GM12878 (cell line): ENCODE results near the gene ALB. TPM values are rescaled to one million over a fixed set of nuclear protein-coding genes. Genes with fewer than 3 reads are reported as not detected.

Source experiments
- BCL11A ChIP-seq: IDR thresholded peaks from 2 replicates; pipeline ENCODE4 v1.6.1; 2011; ENCODE audit warnings: low read depth, low read length
- IKZF2 ChIP-seq, 2 experiments: fragments of 450-650 bp; IDR thresholded peaks; 2 replicates each; pipeline ENCODE4 v1.6.1; 2017; ENCODE audit warnings: mild to moderate bottlenecking in 2 of 2, moderate library complexity in 2 of 2
- SRF ChIP-seq, 2 experiments: IDR thresholded peaks; 2 replicates each; pipeline ENCODE4 v1.6.1; 2011; ENCODE audit warnings: low read depth in 2 of 2, low read length in 2 of 2, mild to moderate bottlenecking in 1 of 2, moderate library complexity in 1 of 2
- polyA plus RNA-seq, 11 experiments: library from polyadenylated mRNA; depleted of rRNA in 4 of 11; unstranded in 6 of 11; stranded (reverse) in 5 of 11; fragments of >200 nt; fragmentation: Nextera tagmentation in 4 of 11; fragmentation: Illumina TruSeq in 1 of 11; extraction: Ambion mirVana in 4 of 11; extraction: Trizol in 1 of 11; gene quantifications; 1 replicate in 1 of 11; 2 replicates in 10 of 11; pipeline versions ENCODE4 v1.2.1 to v1.2.3, GENCODE V29; 2011 to 2016; ENCODE audit warnings: inconsistent platforms in 2 of 11, missing spikeins in 2 of 11, low read depth in 1 of 11
- total RNA-seq, 4 experiments: library from RNA; depleted of rRNA in 3 of 4; stranded (reverse); fragments of >200 nt in 3 of 4; fragmentation: Illumina TruSeq in 1 of 4; extraction: Trizol in 1 of 4; gene quantifications; 2 replicates each; pipeline versions ENCODE4 v1.2.1 to v1.2.3, GENCODE V29; 2013 to 2021
- TF ChIP-seq, protein P1 (sequence below): fragments of 450-650 bp; IDR thresholded peaks from 2 replicates; pipeline ENCODE4 v1.6.1; 2017; ENCODE audit warnings: mild to moderate bottlenecking, moderate library complexity
- TF ChIP-seq, protein P2 (sequence below): fragments of 450-650 bp; formaldehyde crosslinking; IDR thresholded peaks from 2 replicates; pipeline ENCODE4 v1.4.0; 2022; ENCODE audit warnings: mild to moderate bottlenecking, moderate library complexity

The ALB gene
- total and polyA plus RNA-seq, 10 of the 15 experiments (the other 5 are each of a cell fraction or from before 2014, with no cell fraction given) = 0.05 to 29.0 TPM; not detected in 8

DNA sequence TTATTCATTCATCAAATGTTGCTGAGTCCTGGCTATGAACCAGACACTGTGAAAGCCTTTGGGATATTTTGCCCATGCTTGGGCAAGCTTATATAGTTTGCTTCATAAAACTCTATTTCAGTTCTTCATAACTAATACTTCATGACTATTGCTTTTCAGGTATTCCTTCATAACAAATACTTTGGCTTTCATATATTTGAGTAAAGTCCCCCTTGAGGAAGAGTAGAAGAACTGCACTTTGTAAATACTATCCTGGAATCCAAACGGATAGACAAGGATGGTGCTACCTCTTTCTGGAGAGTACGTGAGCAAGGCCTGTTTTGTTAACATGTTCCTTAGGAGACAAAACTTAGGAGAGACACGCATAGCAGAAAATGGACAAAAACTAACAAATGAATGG, 30.2 kb downstream of the ALB start (continued):
- TF ChIP-seq, protein P1, sequence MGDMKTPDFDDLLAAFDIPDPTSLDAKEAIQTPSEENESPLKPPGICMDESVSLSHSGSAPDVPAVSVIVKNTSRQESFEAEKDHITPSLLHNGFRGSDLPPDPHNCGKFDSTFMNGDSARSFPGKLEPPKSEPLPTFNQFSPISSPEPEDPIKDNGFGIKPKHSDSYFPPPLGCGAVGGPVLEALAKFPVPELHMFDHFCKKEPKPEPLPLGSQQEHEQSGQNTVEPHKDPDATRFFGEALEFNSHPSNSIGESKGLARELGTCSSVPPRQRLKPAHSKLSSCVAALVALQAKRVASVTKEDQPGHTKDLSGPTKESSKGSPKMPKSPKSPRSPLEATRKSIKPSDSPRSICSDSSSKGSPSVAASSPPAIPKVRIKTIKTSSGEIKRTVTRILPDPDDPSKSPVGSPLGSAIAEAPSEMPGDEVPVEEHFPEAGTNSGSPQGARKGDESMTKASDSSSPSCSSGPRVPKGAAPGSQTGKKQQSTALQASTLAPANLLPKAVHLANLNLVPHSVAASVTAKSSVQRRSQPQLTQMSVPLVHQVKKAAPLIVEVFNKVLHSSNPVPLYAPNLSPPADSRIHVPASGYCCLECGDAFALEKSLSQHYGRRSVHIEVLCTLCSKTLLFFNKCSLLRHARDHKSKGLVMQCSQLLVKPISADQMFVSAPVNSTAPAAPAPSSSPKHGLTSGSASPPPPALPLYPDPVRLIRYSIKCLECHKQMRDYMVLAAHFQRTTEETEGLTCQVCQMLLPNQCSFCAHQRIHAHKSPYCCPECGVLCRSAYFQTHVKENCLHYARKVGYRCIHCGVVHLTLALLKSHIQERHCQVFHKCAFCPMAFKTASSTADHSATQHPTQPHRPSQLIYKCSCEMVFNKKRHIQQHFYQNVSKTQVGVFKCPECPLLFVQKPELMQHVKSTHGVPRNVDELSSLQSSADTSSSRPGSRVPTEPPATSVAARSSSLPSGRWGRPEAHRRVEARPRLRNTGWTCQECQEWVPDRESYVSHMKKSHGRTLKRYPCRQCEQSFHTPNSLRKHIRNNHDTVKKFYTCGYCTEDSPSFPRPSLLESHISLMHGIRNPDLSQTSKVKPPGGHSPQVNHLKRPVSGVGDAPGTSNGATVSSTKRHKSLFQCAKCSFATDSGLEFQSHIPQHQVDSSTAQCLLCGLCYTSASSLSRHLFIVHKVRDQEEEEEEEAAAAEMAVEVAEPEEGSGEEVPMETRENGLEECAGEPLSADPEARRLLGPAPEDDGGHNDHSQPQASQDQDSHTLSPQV = no peak
- TF ChIP-seq, protein P2, sequence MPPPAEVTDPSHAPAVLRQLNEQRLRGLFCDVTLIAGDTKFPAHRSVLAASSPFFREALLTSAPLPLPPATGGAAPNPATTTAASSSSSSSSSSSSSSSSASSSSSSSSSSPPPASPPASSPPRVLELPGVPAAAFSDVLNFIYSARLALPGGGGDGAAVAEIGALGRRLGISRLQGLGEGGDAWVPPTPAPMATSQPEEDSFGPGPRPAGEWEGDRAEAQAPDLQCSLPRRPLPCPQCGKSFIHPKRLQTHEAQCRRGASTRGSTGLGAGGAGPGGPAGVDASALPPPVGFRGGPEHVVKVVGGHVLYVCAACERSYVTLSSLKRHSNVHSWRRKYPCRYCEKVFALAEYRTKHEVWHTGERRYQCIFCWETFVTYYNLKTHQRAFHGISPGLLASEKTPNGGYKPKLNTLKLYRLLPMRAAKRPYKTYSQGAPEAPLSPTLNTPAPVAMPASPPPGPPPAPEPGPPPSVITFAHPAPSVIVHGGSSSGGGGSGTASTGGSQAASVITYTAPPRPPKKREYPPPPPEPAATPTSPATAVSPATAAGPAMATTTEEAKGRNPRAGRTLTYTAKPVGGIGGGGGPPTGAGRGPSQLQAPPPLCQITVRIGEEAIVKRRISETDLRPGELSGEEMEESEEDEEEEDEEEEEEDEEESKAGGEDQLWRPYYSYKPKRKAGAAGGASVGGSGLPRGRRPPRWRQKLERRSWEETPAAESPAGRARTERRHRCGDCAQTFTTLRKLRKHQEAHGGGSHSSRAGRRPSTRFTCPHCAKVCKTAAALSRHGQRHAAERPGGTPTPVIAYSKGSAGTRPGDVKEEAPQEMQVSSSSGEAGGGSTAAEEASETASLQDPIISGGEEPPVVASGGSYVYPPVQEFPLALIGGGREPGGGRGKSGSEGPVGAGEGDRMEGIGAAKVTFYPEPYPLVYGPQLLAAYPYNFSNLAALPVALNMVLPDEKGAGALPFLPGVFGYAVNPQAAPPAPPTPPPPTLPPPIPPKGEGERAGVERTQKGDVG (CRISPR knock-in tag) = no peak
- TF ChIP-seq SRF (IDR thresholded peaks at IDR 0.05; ENCODE audit: low read depth in 2 of 2, low read length in 2 of 2) = no peak
- TF ChIP-seq IKZF2 (IDR thresholded peaks at IDR 0.05) = no peak
- TF ChIP-seq BCL11A = no peak
